Uterus (tissue), 2 donors: ENCODE data around the gene RTP2.

ENCODE experiments used
- POLR2A ChIP-seq, 2 donors: fragments of 450-650 bp; IDR thresholded peaks; one replicate each; pipeline ENCODE4 v1.6.1; 2016; ENCODE audit warnings: antibody characterized with exemption in 2 of 2, mild to moderate bottlenecking in 1 of 2, moderate library complexity in 1 of 2
- TF ChIP-seq, protein P1 (sequence below), 4 experiments: fragments of 200-600 bp in 2 of 4; fragments of 450-650 bp in 2 of 4; sonication (generic) in 2 of 4; IDR thresholded peaks; one replicate each; pipeline ENCODE4 v1.5.1; 2016 to 2019; ENCODE audit warnings: antibody characterized with exemption in 4 of 4, mild to moderate bottlenecking in 2 of 4, moderate library complexity in 1 of 4

DNA sequence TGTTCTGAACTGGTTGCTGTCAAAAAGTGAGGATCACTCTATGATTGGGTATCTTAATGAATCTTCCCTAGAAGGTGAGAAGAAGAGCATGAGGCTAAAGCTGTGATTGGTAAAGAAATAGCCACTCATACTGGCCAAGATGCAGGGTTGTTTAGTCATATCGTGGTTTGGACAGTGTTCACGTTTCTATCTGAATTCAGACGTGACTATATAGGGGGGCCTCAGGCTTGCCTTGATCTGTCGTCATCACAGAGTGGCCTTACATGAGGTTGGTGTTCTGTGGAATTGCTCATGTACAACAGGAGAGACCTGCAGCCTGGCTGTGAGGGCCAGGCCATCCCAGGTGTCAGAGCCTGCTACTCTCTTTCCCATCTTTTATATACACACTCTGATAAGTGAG, 12.4 kb downstream of the RTP2 start:
- TF ChIP-seq, protein P1, sequence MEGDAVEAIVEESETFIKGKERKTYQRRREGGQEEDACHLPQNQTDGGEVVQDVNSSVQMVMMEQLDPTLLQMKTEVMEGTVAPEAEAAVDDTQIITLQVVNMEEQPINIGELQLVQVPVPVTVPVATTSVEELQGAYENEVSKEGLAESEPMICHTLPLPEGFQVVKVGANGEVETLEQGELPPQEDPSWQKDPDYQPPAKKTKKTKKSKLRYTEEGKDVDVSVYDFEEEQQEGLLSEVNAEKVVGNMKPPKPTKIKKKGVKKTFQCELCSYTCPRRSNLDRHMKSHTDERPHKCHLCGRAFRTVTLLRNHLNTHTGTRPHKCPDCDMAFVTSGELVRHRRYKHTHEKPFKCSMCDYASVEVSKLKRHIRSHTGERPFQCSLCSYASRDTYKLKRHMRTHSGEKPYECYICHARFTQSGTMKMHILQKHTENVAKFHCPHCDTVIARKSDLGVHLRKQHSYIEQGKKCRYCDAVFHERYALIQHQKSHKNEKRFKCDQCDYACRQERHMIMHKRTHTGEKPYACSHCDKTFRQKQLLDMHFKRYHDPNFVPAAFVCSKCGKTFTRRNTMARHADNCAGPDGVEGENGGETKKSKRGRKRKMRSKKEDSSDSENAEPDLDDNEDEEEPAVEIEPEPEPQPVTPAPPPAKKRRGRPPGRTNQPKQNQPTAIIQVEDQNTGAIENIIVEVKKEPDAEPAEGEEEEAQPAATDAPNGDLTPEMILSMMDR (IDR thresholded peaks at IDR 0.05), result no peak
- no peak for TF ChIP-seq POLR2A (IDR thresholded peaks at IDR 0.05)
